ENCODE measurements around the gene PFDN4.
A peak's percentile ranks its signal among the peaks of the same experiment; 100 is the strongest.

The PFDN4 gene

GRCh38 chr20:54173653-54174456 is 34.0 kb upstream of the PFDN4 start, which contains the start of gene CYP24A1:
CYP24A1 (minus strand) TSS chr20:54173986; CDS start chr20:54173579, 407 bp downstream.
- no peak for DNase-seq (ENCODE audit: low read depth in 1 of 2, low spot score in 1 of 2)

GRCh38 chr20:54174457-54175175 is 33.3 kb upstream of the PFDN4 start:
- DNase-seq (ENCODE audit: low read depth in 1 of 2, low spot score in 1 of 2): no peak

DNA sequence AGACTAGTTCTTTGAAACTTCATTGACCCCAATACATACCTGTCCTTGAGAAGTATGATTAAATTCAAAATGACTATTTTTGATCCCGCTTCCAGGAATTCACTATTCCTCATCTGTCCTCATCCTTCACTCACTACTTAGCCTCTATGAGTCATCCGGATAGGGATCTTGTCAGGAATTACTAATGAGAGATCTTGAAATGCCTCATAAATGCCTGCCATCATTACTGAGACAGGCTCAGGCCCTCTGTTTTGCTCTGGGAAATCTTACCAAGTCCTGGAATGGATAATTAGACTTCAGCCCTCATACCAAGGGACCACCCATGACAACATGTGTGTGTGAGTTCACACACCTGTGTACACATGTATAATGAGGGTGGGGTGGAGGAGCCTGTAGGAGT is 31.3 kb upstream of the PFDN4 start:
- no peak for DNase-seq (ENCODE audit: low read depth in 1 of 2, low spot score in 1 of 2)

DNA sequence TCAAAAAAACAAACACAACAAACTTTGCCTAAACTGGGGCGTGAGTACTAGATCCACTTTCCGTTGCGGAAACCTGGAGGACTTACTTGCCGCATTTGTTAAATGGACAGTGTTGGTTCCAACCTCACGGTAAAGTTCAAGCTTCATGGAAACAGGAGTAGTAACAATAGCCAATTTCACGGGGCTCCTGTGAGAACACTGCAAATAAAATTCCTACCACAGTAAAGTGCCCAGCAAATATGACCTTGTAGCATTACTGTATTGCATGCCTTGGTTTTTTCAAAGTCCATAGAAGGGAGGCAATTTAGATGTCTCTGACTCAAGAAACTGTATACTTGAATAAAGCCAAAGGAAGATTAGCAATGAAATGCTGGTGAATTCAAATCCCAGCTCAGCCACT is 30.5 kb upstream of the PFDN4 start:
- DNase-seq (ENCODE audit: low read depth in 1 of 2, low spot score in 1 of 2): no peak

- no peak for DNase-seq (ENCODE audit: low read depth in 1 of 2, low spot score in 1 of 2)
These were observed 29.6 kb upstream of the PFDN4 start for GRCh38 chr20:54178256-54178655.

GRCh38 chr20:54179946-54180345 is 27.9 kb upstream of the PFDN4 start:
- no peak for DNase-seq (ENCODE audit: low read depth in 1 of 2, low spot score in 1 of 2)

DNA sequence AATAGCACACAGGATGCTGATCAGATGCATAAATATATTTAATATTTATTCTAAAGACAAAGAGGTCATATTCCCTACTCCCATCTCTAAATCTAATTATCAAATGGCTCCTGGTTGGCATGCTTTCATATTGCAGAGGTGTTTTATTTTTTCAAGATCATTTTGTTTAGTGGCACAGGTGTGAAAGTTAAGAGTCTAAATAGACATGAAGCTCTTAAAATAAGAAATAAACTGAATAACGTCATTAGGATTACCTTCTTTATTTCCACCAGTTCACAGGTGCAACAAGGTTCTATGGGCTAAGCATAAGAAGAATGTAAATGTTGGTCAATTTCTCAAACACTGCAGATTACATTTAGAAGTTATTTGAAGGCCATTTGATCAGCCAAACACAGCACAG is 27.0 kb upstream of the PFDN4 start:
- no peak for DNase-seq (ENCODE audit: low read depth in 1 of 2, low spot score in 1 of 2)

- DNase-seq (ENCODE audit: low read depth in 1 of 2, low spot score in 1 of 2): no peak
These were observed 23.8 kb upstream of the PFDN4 start for GRCh38 chr20:54184071-54184470.

GRCh38 chr20:54184904-54185626 is 22.8 kb upstream of the PFDN4 start:
- DNase-seq (ENCODE audit: low read depth in 1 of 2, low spot score in 1 of 2): no peak

- no peak for DNase-seq (ENCODE audit: low read depth in 1 of 2, low spot score in 1 of 2)
These were observed 19.6 kb upstream of the PFDN4 start for GRCh38 chr20:54188132-54188849.

DNA sequence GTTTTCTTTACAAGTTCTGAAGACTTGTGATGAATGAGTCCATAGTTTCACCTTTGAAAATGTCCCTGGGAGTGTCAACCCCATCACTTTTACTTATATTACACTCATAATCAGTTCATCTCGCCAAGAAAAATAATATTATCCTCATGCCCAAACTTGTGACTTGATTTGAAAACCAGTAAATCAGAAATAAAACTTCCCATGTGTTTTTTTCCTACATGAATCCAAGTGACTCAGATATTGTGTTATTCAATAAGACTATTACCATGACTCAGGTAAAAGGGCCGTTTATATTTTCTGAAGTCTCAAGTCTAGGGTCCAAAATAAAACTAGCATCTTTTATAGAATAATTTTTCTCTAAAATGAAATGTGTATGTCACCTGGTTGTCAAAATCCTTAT is 18.3 kb upstream of the PFDN4 start:
- no peak for DNase-seq (ENCODE audit: low read depth in 1 of 2, low spot score in 1 of 2)

DNA sequence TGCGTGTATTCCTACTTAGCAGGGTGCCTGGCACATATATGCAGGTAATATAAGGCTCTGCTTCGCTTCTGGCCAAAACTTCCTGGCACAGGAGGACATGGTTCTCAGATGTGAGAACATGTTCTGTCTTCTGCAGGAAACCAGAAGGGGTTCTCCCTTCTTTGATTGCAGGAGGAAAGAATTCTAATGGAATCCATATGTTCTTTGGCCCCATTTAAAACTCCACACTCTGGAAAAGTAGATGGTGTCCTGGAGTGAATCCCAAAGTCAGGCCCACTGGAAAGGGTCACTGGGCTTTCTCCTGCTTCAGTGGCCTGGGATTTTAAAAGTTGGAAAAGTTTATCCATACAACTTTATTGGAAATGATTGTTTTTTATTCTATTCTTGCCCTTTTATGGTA is 17.7 kb upstream of the PFDN4 start:
- no peak for DNase-seq (ENCODE audit: low read depth in 1 of 2, low spot score in 1 of 2)

- DNase-seq (ENCODE audit: low read depth in 1 of 2, low spot score in 1 of 2): no peak
These were observed 14.1 kb upstream of the PFDN4 start for GRCh38 chr20:54193817-54194216.

- DNase-seq (ENCODE audit: low read depth in 1 of 2, low spot score in 1 of 2): no peak
These were observed 13.0 kb upstream of the PFDN4 start for GRCh38 chr20:54194724-54195438.

- no peak for DNase-seq (ENCODE audit: low read depth in 1 of 2, low spot score in 1 of 2)
These were observed 12.1 kb upstream of the PFDN4 start for GRCh38 chr20:54195483-54196472.

DNA sequence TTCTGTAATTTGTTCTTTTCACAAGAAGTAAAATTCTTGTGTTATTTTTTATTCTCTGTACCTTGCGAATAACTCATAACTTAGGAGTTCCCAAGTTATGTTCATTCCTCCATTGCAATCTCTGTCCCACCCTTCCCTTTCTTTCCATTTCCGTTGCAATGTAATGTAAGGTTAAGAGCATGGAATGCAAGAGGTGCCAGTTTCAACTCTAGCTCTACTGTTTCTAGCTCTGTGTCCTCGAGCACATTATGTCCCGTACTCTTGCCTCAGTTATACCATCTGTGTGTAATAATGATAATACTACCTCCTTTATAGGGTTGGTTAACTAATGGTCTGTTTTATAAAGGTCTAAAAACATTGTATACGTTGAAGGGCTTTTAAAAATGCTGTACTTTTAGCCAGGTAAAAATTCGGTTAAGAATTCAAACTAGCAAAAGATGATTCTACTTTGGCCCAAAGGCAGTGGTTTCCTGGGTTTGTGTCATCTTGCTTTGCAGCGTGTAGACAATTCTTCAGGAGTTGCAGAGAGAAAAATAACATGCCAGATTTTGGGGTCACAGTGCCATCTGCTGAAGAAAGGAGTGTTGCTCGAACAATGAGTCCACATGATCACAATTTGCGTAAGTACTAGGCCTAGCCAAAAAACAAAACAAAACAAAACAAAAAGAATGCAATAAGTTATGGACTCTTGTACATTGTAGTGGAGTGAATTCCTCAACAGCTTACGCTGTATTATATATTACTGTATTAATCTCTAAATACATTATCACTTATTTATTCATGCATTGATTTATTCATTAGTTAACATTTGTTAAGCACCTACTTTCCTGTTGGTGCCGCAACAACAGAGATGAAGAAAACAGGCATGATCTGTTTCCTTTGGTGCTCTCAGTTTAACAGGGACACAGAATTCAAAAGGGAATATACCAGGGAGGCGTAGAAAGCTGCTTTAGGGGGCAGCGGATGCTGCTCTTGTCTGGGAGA is 10.0 kb upstream of the PFDN4 start:
- DNase-seq (ENCODE audit: low read depth in 1 of 2, low spot score in 1 of 2): no peak

GRCh38 chr20:54199283-54199682 is 8.6 kb upstream of the PFDN4 start:
- DNase-seq (ENCODE audit: low read depth in 1 of 2, low spot score in 1 of 2): no peak

GRCh38 chr20:54199721-54200176 is 8.1 kb upstream of the PFDN4 start:
- DNase-seq (ENCODE audit: low read depth in 1 of 2, low spot score in 1 of 2): peak; percentile 45 to 52
